ENCODE data around the gene IRGC. TPM values are rescaled to one million over a fixed set of nuclear protein-coding genes. Genes with fewer than 3 reads are reported as not detected.

The IRGC gene
- total and polyA plus RNA-seq, 9 of the 15 experiments (the other 6 are each of a cell fraction or from before 2014, with no cell fraction given), result not detected

- peak; percentile 96 for TF ChIP-seq MGA (IDR thresholded peaks at IDR 0.05)
- no peak for TF ChIP-seq ZFP30 (CRISPR knock-in tag; IDR thresholded peaks at IDR 0.05; ENCODE audit: borderline replicate concordance)
- no peak for TF ChIP-seq FOXK2 (conservative IDR thresholded peaks at IDR 0.05 in 1 of 2, IDR thresholded peaks at IDR 0.05 in 1 of 2; ENCODE audit: low read depth in 2 of 2)
- no peak for TF ChIP-seq RFX1 (IDR thresholded peaks at IDR 0.05)
- TF ChIP-seq ZNF77 (CRISPR knock-in tag; IDR thresholded peaks at IDR 0.05), result no peak
- peak; percentile 92 for TF ChIP-seq E2F4 (CRISPR knock-in tag; IDR thresholded peaks at IDR 0.05; ENCODE audit: low read depth)
- TF ChIP-seq FOXK1 (CRISPR knock-in tag; IDR thresholded peaks at IDR 0.05; ENCODE audit: borderline replicate concordance), result no peak
- no peak for TF ChIP-seq ZNF740 (CRISPR knock-in tag; IDR thresholded peaks at IDR 0.05)
- TF ChIP-seq ZNF740 (tag; IDR thresholded peaks at IDR 0.05), result no peak
- TF ChIP-seq ZNF354B (CRISPR knock-in tag; IDR thresholded peaks at IDR 0.05), result no peak
- peak; percentile 87 for TF ChIP-seq POLR2A (conservative IDR thresholded peaks at IDR 0.05)
- no peak for TF ChIP-seq MCM5 (IDR thresholded peaks at IDR 0.05; ENCODE audit: low read depth)
- TF ChIP-seq ZNF766 (CRISPR knock-in tag; conservative IDR thresholded peaks at IDR 0.05), result no peak
- no peak for TF ChIP-seq ZFP36 (IDR thresholded peaks at IDR 0.05; ENCODE audit: low read depth, low read length, partially characterized antibody)
These were observed 39.5 kb downstream of the IRGC start (continued) for GRCh38 chr19:43755256-43755801.

Measured in K562 (cell line).